Adrenal gland (tissue), 5 donors: Measurements from ENCODE around the gene TMEM117.

ENCODE experiments used
- CTCF ChIP-seq, 6 experiments: fragments of 450-650 bp in 4 of 6; fragments of 200-600 bp in 2 of 6; sonication (generic) in 1 of 6; IDR thresholded peaks; 1 replicate in 5 of 6; 2 replicates in 1 of 6; pipeline versions ENCODE4 v1.5.1 to v1.8.0; 2016 to 2021; ENCODE audit warnings: antibody characterized with exemption in 6 of 6, mild to moderate bottlenecking in 2 of 6, moderate library complexity in 1 of 6
- POLR2A ChIP-seq, 2 donors: fragments of 450-650 bp; IDR thresholded peaks; one replicate each; pipeline ENCODE4 v1.6.1; 2017; ENCODE audit warnings: antibody characterized with exemption in 2 of 2, mild to moderate bottlenecking in 2 of 2, moderate library complexity in 1 of 2
- donor health status: DM: no; HTN: no; CAD: no.

- TF ChIP-seq CTCF (IDR thresholded peaks at IDR 0.05) (no peak), POLR2A (IDR thresholded peaks at IDR 0.05) (no peak)
Observed at GRCh38 chr12:44029194-44029593, 193.3 kb downstream of the TMEM117 start.
